Fibroblast of skin of back (primary cell): ENCODE measurements around the gene DCC.

Experiments
- DNase-seq: peaks from one replicate; pipeline ENCODE4 v3.0.0-alpha.2; 2013

The DCC gene

DNA sequence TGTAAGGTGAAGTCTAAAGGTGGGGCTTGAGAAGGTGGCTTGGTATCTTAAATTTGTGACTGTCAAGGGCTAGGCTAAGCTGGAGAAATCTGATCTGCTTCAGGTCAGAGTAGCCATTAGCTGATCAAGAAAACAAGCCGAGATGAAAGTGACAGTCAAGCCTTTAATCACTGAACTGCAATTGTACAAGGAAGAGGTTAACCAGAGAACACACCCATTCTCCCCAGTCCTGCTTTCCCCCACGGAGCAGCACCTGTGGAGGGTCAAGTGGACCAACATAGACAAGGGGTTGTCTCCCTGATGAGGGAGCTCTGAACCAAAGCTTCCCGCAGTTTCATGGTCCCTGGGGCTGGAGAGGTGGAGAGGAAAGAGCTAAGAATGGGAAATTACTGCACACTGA lies 901.2 kb downstream of the DCC start:
- no peak for DNase-seq

DNA sequence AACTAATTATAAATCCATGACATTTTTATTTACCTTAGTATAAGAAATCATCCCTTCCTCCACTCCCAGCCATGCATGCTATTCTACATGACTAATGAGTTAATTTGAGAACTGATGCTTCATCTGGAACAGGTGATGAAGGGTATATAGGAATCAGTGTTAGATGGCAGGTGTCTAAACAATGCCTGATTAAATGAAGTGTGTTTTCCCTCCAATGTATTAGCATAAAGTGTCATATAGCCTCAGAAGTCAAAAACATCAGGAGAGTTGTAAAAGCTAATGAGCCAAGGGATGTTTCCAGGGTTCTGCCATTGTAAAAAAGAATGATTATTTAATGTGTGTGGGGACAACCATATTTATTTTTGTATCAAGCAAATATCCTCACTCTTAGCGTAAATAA lies 913.8 kb downstream of the DCC start:
- no peak for DNase-seq

DNA sequence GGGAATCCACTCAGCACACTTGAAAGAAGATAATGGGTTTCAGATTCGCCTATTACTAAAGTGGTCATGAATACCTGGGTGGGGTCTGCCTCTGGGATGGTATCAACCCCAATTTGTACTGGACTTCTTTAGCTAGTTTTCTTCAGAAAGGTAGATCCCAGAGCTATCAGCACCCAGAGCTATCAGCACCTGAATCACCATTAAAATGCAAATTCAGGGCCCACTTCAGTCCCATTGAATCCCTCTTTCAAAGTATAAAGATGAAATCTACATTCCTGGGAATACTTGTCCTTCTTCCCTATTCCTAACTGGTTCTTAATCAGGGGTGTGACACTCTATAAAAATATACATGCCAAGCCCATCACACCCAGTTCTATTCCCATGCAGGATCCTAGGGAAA lies 914.3 kb downstream of the DCC start:
- DNase-seq: no peak

DNA sequence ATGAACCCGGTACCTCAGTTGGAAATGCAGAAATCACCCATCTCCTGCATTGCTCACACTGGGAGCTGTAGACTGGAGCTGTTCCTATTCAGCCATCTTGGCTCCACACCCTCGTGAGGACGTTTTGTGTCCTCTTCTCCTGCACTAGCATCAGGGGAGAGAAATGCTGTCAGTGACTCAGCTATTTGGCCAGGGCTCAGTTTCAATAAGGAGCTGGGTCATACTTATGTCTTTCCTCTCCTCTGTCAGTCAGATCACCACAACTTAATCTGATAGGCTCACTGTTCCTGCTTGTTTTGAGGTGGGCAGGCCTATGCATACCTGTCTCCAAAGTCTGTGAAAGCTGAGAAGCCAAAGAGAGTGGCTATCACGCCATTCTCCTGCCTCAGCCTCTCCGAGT lies 921.2 kb downstream of the DCC start:
- no peak for DNase-seq

DNA sequence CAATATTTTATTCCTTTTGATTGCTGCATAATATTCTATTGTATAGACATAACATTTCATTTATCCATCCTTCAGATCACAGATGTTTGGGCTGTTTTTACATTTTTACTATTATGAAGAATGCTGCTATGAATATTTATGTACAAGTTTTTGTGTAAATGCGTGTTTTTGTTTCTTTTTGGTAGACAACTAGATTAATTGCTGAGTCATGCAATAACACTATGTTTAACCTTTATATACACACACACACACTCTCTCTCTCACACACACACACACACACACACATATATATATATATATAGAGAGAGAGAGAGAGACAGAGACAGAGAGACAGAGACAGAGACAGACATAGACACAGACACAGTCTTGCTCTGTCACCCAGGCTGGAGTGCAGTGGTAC lies 926.9 kb downstream of the DCC start:
- DNase-seq: no peak

DNA sequence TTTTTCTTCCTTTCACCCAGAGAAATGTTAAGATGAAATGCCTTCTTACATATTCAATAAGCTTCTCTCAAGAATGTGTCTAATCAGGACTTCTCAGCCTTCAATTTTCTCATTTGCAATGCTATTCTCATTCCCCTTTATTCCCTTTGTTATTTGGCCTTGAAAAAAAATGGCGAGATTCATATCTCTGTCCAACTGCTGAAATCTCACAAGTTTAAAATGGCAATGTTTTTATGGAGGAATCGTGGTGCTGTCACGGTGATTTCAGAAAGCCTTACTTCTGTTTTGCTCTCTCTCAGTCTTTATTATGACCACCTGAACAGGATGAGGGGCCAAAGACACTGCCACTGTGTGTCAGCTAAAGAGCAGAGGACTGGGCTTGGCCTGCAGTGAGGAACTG lies 928.5 kb downstream of the DCC start:
- no peak for DNase-seq

DNA sequence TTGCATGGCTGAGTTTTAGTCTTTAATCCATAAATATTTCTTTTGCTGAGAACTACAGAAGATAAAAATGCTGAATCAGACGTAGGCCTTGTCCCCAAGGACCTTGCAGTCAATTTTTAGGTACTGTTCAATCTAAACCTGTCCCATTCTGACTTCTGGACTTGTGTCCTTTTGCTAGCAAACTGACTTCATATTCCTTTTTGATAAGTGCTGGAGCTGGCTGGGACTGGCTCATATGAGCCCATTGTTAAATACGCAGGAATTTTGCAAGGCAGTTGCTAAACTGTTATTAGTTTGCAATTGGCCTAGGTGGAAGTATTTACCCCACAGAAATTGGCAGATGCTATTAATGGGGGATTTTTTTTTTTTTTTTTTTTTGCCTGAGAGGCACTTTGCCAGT lies 941.4 kb downstream of the DCC start:
- DNase-seq: no peak

DNA sequence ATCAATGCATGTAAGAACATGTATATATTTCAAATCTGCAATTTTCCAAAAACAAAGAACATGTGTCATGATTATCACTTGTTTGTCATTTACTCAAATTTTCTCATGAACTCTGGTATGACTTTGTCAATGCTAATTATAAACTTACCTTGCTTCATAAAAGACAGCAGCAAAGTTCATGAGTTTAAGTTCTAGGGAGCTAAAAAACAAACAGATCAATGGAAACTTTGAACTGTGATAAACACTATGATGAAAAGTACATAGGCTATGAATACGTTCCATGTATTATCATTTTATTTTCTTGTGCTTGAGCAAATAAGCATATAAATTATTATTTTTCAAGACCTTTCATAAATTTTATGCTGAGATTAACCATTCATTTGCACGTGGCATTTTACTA lies 943.7 kb downstream of the DCC start:
- DNase-seq: no peak

DNA sequence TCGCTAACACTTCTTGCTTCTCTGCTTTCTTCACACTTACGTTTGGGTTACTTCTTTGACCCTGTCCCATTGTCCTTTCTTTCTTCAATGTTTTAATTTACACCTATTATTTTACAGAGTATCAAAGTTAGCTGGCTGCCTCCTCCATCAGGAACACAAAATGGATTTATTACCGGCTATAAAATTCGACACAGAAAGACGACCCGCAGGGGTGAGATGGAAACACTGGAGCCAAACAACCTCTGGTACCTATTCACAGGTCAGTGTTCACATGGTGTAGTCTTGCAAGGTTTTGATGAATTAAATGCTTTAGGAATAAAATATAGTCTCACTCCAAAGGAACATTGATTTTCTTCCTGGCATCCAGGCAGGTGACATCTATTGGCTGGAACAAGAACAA lies 965.5 kb downstream of the DCC start:
- no peak for DNase-seq

DNA sequence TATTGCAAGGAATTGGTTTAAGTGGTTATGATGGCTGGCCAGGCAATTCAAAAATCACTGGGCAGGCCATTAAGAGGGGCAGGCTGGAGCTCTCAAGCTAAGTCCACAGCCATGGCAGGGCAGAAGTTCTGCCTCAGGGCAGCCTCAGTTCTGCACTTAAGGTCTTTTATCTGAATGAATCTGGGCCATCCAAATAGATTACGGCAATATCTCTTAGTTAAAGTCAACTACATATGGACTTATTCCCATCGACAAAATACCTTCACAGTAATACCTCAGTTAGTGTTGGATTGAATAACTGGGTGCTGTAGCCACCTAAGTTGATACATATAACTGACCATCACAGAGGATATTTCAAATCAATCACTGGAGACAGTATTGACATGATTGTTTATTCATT lies 979.6 kb downstream of the DCC start:
- DNase-seq: no peak

DNA sequence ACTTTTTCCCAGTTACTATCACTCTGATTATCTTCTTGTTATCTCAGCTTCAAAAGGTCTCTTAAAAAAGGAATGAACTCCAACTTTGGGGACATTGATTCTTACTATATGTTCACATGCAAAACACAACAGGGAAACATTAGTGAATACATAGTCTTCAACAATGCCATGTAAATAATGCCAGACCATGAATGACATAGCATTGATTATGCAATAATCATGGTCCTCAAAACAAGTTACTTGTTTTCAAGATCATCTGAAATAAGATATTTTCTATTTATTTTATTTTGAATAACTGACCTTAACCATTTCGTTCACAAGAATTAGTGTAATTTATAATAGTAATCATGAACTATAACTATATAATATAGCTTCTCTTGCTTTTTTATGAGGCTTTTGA lies 982.2 kb downstream of the DCC start:
- DNase-seq: no peak

DNA sequence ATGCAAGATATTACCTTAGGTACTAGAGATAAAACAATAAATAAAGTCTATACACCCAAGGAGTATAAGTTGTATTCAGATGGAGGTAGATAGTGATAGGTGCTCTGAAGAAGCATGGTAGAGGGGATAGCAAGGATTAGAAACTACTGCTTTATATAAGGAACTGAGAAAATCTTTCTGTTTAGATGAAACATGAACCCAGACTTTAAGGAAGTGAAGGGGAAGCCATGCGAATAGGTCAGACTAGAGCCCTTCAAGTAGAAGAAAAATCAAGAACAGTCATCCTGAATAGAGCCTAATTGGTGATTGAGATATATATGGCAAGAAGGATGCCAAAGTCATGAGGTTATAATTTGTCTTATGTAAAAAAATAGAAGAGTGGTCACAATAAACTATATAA lies 984.4 kb downstream of the DCC start:
- DNase-seq: no peak

DNA sequence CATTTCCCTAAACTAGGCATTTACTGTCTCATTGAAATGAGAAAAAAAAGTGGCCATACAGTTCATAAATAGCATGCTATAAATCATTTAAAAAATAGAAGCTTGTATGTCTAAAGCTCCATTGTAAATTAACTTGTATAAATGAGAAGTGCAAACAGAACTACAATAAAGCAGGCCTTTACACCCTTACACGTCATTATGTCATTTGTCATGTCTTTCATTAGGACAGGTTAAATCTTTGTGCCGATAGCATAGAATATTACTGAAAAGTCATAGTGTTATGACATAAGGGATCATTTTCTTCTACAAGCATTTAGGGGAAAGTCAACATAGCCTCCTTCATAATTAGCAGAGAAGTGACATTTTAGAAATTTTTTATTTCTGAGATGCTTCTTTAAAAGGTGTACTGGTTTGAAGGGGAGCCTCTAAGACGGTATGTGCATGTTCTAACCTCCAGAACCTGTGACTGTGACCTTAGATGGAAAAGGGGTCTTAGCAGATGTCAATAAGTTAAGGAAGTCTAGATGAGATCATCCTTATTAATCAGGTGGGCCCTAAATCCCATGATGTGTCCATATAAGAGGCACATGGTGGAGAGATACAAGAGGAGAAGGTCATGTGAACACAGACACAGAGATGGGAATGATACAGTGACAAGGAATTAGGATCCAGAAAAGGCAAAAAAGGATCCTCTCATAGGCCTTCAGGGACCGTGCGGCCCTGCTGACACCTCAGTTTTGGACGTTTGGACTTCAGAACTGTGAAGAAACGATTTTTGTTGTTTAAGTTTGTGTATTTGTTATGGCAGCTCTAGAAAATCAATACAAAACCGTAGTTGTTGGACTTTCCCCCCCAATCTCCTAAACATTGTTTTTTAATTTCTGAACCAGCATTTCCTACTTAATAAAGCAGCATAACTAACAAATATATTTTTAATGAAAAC lies 1020.8 kb downstream of the DCC start:
- no peak for DNase-seq

DNA sequence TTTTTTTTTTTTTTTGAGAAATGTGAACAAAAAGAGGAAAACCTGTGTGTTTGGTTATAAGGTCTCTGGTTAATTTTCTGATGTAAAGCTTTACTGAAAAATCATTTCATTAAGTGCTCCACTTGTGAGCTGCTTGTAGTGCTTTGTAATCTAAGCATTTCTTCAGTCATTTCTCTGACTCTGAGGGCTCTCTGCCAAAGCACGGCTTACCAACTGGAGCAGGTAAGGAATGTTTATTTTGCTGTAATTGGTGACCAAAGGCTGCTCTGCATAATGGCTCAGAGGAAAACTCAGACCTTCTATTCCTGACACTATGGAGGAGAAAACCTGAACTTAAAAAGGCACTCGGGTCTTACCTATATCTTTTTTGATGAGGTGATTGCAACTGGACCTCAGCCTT lies 1035.6 kb downstream of the DCC start:
- DNase-seq: no peak

DNA sequence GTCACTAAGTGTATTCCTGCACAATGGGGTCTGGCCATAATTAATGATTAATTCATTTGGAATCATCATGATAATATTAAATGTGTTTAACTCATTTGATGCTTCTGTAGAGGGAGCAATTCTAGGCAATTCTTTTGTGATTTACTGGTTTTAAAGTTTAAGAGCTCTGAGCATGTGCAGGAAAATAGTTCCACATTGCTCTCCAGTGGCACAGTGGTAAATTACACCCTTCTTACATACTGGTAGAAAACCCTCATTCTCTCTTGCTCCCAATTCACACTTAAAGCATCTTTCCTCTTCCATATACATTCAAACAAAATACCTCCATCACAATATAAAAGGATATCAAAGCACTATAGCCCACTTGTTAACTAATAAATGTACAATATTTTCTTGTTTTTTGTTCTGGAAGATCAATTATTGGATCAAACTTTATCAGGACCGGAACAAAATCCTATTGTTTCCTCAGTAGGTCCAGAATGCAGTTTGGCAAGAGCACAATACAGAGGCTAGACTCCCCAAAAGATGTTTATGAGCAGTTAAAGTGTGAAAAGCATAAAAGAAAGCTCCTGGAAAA lies 1040.2 kb downstream of the DCC start:
- peak; percentile 46 for DNase-seq

DNA sequence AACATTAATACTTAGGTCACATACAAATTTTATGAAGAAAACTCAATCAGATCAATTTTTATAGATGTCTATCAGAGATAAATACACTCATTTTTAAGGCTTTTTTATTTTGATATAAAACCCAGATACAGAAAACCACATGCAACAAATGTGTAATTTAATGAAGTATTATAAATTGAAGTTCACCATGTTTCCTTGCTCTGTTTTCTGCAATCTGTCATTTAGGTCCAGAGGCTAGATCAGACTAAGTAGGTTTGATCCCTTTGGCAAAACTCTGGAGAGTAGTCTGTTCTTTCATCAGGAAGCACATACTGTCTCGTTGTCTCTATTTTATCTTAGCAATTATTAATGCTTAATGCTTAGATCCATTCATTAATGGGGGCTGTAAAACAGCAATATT lies 1042.9 kb downstream of the DCC start:
- no peak for DNase-seq

DNA sequence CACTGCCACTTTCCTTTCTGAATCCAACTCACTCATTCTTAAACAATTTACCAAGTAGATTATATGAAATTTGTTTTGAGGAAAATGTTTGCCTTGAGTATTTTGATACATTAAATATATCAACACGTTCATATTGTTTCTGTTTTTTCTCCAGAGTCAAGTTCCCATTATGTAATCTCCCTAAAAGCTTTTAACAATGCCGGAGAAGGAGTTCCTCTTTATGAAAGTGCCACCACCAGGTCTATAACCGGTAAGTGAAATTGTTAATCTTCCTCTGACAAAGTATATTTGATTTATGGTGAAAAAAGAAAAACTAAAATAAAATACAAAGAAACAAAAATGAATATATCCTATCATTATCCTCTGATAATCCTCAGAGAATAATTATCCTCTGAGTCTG lies 1045.9 kb downstream of the DCC start:
- no peak for DNase-seq

DNA sequence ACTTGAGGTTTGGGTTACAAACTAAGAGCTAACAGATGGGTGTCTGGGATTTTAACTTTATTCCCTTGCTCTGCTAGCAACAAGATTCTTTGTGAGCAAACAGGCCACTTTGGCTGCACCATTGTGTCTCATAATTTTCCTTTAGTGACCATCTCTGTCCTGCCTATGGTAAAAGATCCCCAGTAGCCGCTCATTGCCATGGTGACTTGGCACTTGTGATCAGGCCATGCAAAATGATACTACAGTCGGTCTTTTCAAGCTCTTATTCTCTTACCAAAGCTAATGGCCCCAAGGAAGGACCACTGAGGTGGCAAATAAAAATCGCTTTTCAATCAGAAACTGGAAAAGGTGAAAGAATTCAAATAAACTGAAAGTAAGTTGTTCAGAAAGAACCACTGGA lies 1047.6 kb downstream of the DCC start:
- no peak for DNase-seq

DNA sequence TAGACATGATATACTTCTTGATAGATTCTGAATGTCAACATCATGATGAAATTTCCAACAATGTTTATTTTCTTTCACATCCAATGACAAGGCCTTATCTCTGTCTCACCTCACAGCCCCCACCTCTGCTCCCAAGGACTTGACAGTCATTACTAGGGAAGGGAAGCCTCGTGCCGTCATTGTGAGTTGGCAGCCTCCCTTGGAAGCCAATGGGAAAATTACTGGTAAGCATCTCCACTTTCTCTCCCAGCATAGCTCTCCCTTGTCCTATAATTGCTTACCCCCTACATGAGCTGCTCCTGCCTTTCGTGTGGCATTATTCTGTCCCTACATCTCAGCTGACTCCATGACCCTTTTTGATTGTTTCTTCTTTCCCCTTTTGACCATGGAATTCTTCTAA lies 1062.7 kb downstream of the DCC start:
- DNase-seq: no peak

DNA sequence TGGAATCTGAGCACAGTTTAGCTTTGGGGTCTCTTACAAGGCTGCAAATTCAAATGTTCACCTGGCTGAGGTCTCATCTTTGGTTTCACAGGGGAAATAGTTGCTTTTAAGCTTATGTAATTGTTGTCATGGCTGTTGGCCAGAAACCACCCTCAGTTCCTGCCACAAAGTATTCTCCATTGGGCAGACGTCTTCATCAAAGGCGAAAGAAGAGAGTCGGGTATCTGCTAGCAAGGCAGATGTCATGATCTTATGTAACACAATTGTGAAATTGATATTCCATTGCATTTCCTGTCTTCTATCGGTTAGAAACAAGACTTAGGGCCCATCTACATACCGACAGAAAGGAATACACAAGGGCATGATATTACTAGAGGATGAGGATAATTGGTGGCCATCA lies 1068.3 kb downstream of the DCC start:
- DNase-seq: no peak

DNA sequence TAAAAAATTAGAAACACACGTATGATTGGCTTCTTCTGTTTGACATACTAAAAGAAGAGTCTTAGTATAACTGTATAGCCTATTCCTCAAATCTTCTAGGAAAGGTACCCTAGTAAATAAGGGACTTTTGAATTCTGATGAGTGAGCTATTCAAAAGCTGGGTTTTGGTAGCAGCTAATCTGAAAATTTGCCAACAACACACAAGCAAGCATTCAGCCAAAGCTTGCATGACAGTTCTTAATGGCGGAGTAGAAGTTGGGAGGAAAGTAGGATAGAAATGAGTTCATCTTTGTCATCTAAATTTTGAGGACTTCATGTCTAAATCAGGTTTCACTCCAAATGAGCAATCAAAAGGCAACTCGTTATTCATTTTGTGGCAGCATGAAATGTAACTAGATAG lies 1071.5 kb downstream of the DCC start:
- DNase-seq: no peak

DNA sequence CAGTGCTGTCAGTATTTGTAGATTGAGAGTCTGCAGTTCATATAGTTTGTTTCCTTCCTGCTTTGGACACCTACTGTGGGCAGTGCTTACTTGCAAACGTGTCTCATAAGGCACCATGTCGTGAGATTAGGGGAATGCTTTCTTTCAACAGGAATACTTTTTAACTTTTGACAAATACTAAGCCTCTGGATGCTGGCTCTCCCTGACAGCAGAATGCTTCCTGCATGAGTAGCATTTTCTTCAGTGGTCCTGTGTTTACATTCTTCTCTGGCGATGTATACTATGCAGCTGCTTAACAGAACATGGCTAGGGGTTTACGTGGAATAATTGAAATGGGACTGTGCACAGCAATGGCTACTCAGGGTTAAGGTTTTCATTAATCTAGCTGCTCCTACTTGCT lies 1077.0 kb downstream of the DCC start:
- DNase-seq: peak; percentile 50

DNA sequence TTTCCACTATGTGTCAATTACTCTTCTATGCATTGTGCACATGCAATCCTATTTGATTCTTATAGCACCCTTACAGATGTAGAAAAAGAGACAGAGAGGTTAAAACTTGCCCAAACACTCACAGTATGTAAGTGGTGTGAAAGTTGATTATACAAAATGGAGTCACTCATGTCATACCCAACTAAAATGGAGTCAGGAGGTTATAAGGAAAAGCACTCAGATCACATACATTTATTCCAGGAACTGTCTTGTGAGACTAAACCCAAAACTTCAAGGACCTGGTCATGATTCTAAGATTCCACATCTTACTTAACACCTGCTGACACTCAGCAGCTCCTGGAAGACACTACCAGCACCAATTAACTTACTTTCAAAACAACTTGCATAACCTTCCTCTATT lies 1081.9 kb downstream of the DCC start:
- no peak for DNase-seq

DNA sequence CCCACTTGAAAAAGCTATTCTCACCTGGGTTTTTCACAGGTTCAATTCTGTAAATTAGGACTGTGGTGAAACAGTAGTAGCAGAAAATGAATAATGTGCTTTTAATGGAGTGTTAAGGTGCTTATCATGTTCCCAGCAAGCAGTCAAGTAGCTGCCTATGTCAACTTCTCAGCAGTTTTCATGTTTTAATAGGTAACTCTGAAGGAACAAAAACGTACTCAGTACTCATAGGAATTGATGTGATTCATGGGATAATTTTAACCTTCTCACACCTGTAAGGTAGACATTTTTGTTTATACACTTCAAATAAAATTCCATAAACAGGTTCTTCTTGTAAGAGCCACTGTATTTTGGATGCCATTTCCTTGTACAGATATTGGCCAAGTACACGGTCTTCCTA lies 1082.9 kb downstream of the DCC start:
- DNase-seq: no peak
